HCT116 (cell line): ENCODE results near the gene TWSG1. TPM values are rescaled to one million over a fixed set of nuclear protein-coding genes. Genes with fewer than 3 reads are reported as not detected.

ENCODE experiments used
- ATAC-seq: fragments of 200-7000 bp; cut with Tn5 transposase; 2 replicates; pipeline ENCODE4 v1.9.1; 2020; ENCODE audit warnings: mild to moderate bottlenecking, moderate library complexity
- BruUV-seq: library from RNA; stranded (reverse); fragments of 400-500 nt; replicated peaks from 2 replicates; lab custom pipeline; 2021; lab: Mats Ljungman, UMichigan
- CTCF ChIA-PET: fragments of 300-600 bp; sonication (Branson Sonifier 250); formaldehyde crosslinking; loops from one replicate; lab custom pipeline; 2021; ENCODE audit warnings: antibody characterized with exemption; lab: Charles Lee
- POLR2A ChIA-PET: fragments of 300-600, 350-600 bp; sonication (Branson Sonifier 250); formaldehyde crosslinking; loops from one replicate; lab custom pipeline; 2021; ENCODE audit warnings: antibody characterized with exemption; lab: Charles Lee
- RAD21 ChIA-PET, 2 experiments: fragments of 300-600 bp; sonication (Branson Sonifier 250); formaldehyde crosslinking; loops; one replicate each; lab custom pipeline; 2023; ENCODE audit warnings: low total read pairs in 2 of 2; ENCODE audit not compliant: uncharacterized antibody in 2 of 2, unreplicated experiment in 2 of 2, low non-redundant PET in 1 of 2; lab: Charles Lee
- DNase-seq: peaks from one replicate; pipeline ENCODE4 v3.0.0-alpha.2; 2010; ENCODE audit warnings: low read depth, low spot score
- H2AFZ ChIP-seq: fragments of 200-600 bp; shearing (Covaris generic), sonication (generic); 2 replicates; pipeline ENCODE4 v1.6.1; 2017; ENCODE audit warnings: low read depth, mixed run types, mixed read lengths, antibody characterized with exemption, low read length; ENCODE audit not compliant: poor library complexity, severe bottlenecking
- H3K27ac ChIP-seq: 2 replicates; pipeline ENCODE4 v1.5.1; 2012; ENCODE audit warnings: low read depth, low read length
- H3K27me3 ChIP-seq: fragments of 200-600 bp; sonication (generic); 2 replicates; pipeline ENCODE4 v1.6.1; 2016; ENCODE audit warnings: mixed run types, low read length, mixed read lengths; ENCODE audit not compliant: insufficient read depth
- H3K36me3 ChIP-seq, 2 experiments: fragments of 200-500 bp in 1 of 2; fragments of 200-600 bp in 1 of 2; sonication (Bioruptor generic) in 1 of 2; sonication (generic) in 1 of 2; 2 replicates each; pipeline versions ENCODE4 v1.5.1 to v1.6.1; 2014 to 2016; ENCODE audit warnings: low read length in 2 of 2, inconsistent platforms in 1 of 2, mixed read lengths in 1 of 2, mixed run types in 1 of 2; ENCODE audit not compliant: insufficient read depth in 2 of 2, control insufficient read depth in 1 of 2
- H3K4me1 ChIP-seq, 2 experiments: fragments of 200-600 bp in 1 of 2; sonication (generic) in 1 of 2; 2 replicates each; pipeline versions ENCODE4 v1.5.1 to v1.6.1; 2012 to 2017; ENCODE audit warnings: low read length in 2 of 2, inconsistent platforms in 1 of 2, mild to moderate bottlenecking in 1 of 2, mixed read lengths in 1 of 2, mixed run types in 1 of 2, moderate library complexity in 1 of 2; ENCODE audit not compliant: insufficient read depth in 2 of 2, control insufficient read depth in 1 of 2
- H3K4me2 ChIP-seq: fragments of 200-600 bp; sonication (generic); 2 replicates; pipeline ENCODE4 v1.6.1; 2017; ENCODE audit warnings: mixed run types, low read length, mixed read lengths
- H3K4me3 ChIP-seq, 2 experiments: fragments of 200-600 bp in 1 of 2; sonication (generic) in 1 of 2; replicated peaks in 1 of 2; 2 replicates each; pipeline ENCODE4 v1.5.1; 2011 to 2016; ENCODE audit warnings: low read length in 2 of 2, control low read depth in 1 of 2, low read depth in 1 of 2, mild to moderate bottlenecking in 1 of 2, mixed read lengths in 1 of 2, mixed run types in 1 of 2
- H3K79me2 ChIP-seq: fragments of 200-600 bp; sonication (generic); 2 replicates; pipeline ENCODE4 v1.6.1; 2017; ENCODE audit warnings: mild to moderate bottlenecking, mixed run types, low read length, moderate library complexity, mixed read lengths; ENCODE audit not compliant: insufficient read depth
- H3K9ac ChIP-seq: fragments of 200-600 bp; sonication (generic); 2 replicates; pipeline ENCODE4 v1.6.1; 2016; ENCODE audit warnings: low read length, mixed read lengths
- H3K9me2 ChIP-seq: fragments of 200-600 bp; sonication (generic), shearing (Covaris generic); 2 replicates; pipeline ENCODE4 v1.6.1; 2017; ENCODE audit warnings: mixed run types, mild to moderate bottlenecking, moderate library complexity; ENCODE audit not compliant: insufficient read depth
- H3K9me3 ChIP-seq, 2 experiments: fragments of 200-500 bp in 1 of 2; fragments of 200-600 bp in 1 of 2; sonication (Bioruptor generic) in 1 of 2; sonication (generic) in 1 of 2; 2 replicates each; pipeline ENCODE4 v1.6.1; 2014 to 2017; ENCODE audit warnings: low read length in 2 of 2, mixed read lengths in 2 of 2, inconsistent platforms in 1 of 2, low read depth in 1 of 2, mild to moderate bottlenecking in 1 of 2, mixed run types in 1 of 2, moderate library complexity in 1 of 2; ENCODE audit not compliant: control insufficient read depth in 1 of 2, insufficient read depth in 1 of 2
- H4K20me1 ChIP-seq: fragments of 200-600 bp; sonication (generic), shearing (Covaris generic); 2 replicates; pipeline ENCODE4 v1.6.1; 2017; ENCODE audit warnings: mixed run types, mild to moderate bottlenecking, moderate library complexity; ENCODE audit not compliant: insufficient read depth
- CBX3 ChIP-seq: IDR thresholded peaks from 2 replicates; pipeline ENCODE4 v1.6.1; 2012; ENCODE audit warnings: low read depth
- EGR1 ChIP-seq: IDR thresholded peaks from 2 replicates; pipeline ENCODE4 v1.6.1; 2012; ENCODE audit warnings: low read depth
- ELF1 ChIP-seq: IDR thresholded peaks from 2 replicates; pipeline ENCODE4 v1.6.1; 2012; ENCODE audit warnings: low read depth, borderline replicate concordance
- EZH2 ChIP-seq: fragments of 200-600 bp; sonication (generic); IDR thresholded peaks from 2 replicates; pipeline ENCODE4 v1.6.1; 2017; ENCODE audit warnings: antibody characterized with exemption, mixed run types
- EZH2phosphoT487 ChIP-seq: fragments of 200-600 bp; IDR thresholded peaks from 2 replicates; pipeline ENCODE4 v1.6.1; 2018; ENCODE audit warnings: antibody characterized with exemption, borderline replicate concordance
- FOSL1 ChIP-seq: IDR thresholded peaks from 2 replicates; pipeline ENCODE4 v1.6.1; 2012; ENCODE audit warnings: low read depth
- JUND ChIP-seq: IDR thresholded peaks from 2 replicates; pipeline ENCODE4 v1.6.1; 2012
- POLR2AphosphoS5 ChIP-seq: IDR thresholded peaks from 2 replicates; pipeline ENCODE4 v1.6.1; 2011; ENCODE audit warnings: mild to moderate bottlenecking, low read depth, low read length, moderate library complexity
- SIN3A ChIP-seq: IDR thresholded peaks from 2 replicates; pipeline ENCODE4 v1.6.1; 2012; ENCODE audit warnings: low read depth
- SRF ChIP-seq: IDR thresholded peaks from 2 replicates; pipeline ENCODE4 v1.6.1; 2012; ENCODE audit warnings: low read depth
- YY1 ChIP-seq: IDR thresholded peaks from 2 replicates; pipeline ENCODE4 v1.6.1; 2011; ENCODE audit warnings: low read length, low read depth, moderate library complexity, mild to moderate bottlenecking; ENCODE audit not compliant: insufficient replicate concordance; ENCODE audit errors: extremely low read depth
- ZFX ChIP-seq: fragments of 450-650 bp; IDR thresholded peaks from 2 replicates; pipeline ENCODE4 v1.6.1; 2017
- intact Hi-C: fragments of 100-400 bp; cut with micrococcal nuclease; formaldehyde crosslinking; loops from 2 replicates; pipeline ENCODE4 v1.10.0; 2022
- total RNA-seq: library from RNA; stranded (reverse); gene quantifications from one replicate; pipeline ENCODE4 v1.2.1, GENCODE V29; 2021; ENCODE audit not compliant: unreplicated experiment
- TF ChIP-seq, protein P1 (sequence below): IDR thresholded peaks from 2 replicates; pipeline ENCODE4 v1.6.1; 2012
- TF ChIP-seq, protein P2 (sequence below): IDR thresholded peaks from 2 replicates; pipeline ENCODE4 v1.6.1; 2012; ENCODE audit warnings: low read depth

TWSG1 gene
- total RNA-seq, 1 experiment from 2014 or later = 35.7 TPM

DNA sequence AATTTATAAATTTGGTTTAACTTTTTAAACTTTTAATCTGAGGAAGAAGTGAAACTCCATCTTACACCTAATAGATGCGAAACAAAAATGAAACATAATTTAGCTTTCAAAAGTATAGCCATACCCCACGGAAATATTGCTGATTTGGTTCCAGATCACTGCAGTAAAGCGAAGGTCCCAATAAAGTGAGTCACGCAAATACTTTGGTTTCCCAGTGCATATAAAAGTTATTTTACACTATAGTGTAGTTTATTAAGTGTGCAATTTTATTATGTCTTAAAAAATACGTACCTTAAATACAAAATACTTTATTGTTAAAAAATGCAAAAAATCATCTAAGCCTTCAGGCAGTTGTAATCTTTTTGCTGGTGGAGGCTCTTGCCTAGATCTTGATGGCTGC is 55.1 kb downstream of the TWSG1 start:
- Histone ChIP-seq H3K9ac (no peak overlapping the region), H3K4me1 (no peaks in the 10 kb centered on the region), H3K79me2 (no peaks in the 10 kb centered on the region), H3K9me3 (no peaks in the 10 kb centered on the region), H3K27ac (no peak overlapping the region), H2AFZ (no peak overlapping the region), H3K27me3 (no peaks in the 10 kb centered on the region), H3K4me2 (no peak overlapping the region), H3K36me3 (no peaks in the 10 kb centered on the region), H3K4me3 (no peak overlapping the region), H4K20me1 (no peaks in the 10 kb centered on the region), H3K9me2 (no peaks in the 10 kb centered on the region)
- ChIA-PET POLR2A (no interaction called here), CTCF (no interaction called here), RAD21 (no interaction called here)
- intact Hi-C loops = no loop called here
- ATAC-seq (no peak), DNase-seq (no peak)
- BruUV-seq = no TSS peak
- TF ChIP-seq SRF = no peak
- TF ChIP-seq YY1 = no peak
- no peak for TF ChIP-seq POLR2AphosphoS5
- no peak for TF ChIP-seq EZH2phosphoT487
- TF ChIP-seq, protein P1, sequence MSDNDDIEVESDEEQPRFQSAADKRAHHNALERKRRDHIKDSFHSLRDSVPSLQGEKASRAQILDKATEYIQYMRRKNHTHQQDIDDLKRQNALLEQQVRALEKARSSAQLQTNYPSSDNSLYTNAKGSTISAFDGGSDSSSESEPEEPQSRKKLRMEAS = no peak
- no peak for TF ChIP-seq EGR1
- TF ChIP-seq, protein P2, sequence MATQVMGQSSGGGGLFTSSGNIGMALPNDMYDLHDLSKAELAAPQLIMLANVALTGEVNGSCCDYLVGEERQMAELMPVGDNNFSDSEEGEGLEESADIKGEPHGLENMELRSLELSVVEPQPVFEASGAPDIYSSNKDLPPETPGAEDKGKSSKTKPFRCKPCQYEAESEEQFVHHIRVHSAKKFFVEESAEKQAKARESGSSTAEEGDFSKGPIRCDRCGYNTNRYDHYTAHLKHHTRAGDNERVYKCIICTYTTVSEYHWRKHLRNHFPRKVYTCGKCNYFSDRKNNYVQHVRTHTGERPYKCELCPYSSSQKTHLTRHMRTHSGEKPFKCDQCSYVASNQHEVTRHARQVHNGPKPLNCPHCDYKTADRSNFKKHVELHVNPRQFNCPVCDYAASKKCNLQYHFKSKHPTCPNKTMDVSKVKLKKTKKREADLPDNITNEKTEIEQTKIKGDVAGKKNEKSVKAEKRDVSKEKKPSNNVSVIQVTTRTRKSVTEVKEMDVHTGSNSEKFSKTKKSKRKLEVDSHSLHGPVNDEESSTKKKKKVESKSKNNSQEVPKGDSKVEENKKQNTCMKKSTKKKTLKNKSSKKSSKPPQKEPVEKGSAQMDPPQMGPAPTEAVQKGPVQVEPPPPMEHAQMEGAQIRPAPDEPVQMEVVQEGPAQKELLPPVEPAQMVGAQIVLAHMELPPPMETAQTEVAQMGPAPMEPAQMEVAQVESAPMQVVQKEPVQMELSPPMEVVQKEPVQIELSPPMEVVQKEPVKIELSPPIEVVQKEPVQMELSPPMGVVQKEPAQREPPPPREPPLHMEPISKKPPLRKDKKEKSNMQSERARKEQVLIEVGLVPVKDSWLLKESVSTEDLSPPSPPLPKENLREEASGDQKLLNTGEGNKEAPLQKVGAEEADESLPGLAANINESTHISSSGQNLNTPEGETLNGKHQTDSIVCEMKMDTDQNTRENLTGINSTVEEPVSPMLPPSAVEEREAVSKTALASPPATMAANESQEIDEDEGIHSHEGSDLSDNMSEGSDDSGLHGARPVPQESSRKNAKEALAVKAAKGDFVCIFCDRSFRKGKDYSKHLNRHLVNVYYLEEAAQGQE = no peak
- no peak for TF ChIP-seq ELF1
- no peak for TF ChIP-seq JUND
- no peak for TF ChIP-seq CBX3
- TF ChIP-seq SIN3A = no peak
- TF ChIP-seq EZH2 = no peak
- TF ChIP-seq FOSL1 = no peak
- TF ChIP-seq ZFX = no peak
